Measurements from ENCODE around the gene MYLK2.
"Not testable (repeated sequence)": the region's sequence is repeated elsewhere in the genome, so short reads cannot be mapped to it uniquely, and the experiment has no call there.

Gene MYLK2

DNA sequence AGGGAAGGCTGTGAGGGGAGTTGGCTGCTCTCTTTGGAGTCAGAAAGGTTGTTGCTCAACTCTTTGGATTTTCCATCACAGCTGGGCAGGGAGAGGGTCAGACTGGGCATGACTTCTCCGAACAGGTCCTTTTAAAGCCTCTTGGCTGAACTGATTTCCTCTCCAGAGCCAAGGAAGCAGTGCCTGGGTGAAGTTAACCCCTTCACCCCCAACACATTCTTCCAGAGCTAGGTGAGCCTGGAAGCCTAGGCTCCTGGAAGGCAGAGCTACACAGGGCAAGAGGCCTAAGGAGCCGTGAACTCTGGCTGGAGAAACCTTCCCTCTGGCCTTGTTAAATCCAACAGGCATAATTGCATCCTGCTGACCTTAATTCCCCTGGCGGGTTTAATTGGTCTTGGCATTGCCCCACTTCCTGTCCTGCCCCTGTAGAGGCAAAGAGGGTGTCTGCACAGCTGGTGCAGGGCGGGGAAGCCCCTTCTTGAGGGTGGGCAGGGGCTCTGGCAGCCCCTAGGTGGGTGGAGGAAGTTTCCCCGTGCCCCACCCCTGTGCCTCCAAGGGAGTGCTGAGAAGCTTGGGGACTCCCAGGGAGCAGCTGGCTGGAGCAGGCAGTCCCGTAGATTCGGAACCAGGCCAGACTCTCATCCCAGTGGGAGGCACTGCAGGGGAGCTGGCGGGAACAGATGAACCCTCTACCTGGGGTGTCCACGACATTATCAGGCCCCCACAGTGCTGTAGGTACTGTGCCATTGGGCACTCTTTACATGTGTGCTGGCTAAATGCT lies 3.6 kb upstream of the MYLK2 start:
- no peak for DNase-seq (ENCODE audit: low read depth in 2 of 2)

DNA sequence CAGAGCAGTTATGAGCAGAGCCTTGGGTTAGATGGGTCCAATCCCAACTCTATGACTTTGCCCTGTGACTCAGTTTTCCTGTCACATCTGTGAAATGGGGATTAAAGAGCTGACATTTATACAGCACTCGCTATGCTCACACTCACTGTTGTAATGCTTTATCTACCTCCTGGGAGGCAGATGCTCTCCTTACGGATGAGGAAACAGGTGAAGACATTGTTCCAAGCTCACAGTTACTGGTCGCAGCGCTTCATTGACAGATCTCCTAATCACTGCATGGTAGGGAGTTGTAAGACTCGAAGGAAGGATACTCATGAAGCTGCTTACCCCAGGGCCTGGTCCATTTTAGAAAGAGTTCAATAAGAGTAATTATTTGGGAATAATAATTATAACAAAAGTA lies 2.9 kb upstream of the MYLK2 start:
- no peak for DNase-seq (ENCODE audit: low read depth in 2 of 2)

DNA sequence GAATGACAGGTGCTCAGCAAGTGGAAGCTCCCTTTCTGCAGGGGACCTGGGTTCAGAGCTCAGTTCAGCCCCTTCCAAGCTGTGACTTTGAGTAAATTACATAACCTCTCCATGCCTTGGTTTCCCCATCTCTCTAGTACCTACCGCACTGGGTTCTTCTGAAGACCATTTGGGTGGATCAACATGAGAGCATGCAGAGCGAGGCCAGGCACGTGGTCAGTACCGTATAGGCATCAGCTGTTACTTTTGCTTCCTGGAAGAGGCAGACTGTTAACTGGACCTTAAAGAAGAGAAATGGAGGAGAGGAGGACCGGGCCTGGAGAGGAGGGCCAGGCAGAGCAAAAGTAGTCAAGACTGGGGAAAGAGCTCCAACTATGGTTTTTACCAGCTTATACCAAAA lies 1.7 kb upstream of the MYLK2 start:
- no peak for DNase-seq (ENCODE audit: low read depth in 2 of 2)

DNA sequence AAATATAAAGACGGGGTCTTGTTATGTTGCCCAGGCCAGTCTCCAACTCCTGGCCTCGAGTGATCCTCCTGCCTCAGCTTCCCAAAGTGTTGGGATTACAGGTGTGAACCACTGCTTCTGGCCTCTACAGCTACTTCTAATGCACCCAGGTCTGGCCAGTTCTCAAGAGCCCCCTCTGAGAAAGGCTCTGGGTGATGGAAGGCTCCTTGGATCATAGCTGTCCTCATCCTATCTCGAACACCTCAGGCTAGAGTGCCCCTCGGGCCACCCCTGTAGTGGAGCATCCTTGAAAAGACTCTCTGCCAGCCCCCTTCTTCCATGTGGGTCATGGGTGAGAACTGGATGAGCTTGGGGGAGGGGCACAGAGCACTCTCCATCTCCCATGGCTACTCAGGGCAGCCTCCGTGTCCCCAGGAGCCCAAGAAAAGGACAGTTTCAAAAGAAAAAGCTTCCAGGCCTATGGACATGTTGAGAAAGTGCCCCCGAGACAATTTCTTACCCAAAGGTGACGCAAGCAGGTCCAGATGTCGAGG lies 714 bp upstream of the MYLK2 start:
- no peak for DNase-seq (ENCODE audit: low read depth in 2 of 2)

DNA sequence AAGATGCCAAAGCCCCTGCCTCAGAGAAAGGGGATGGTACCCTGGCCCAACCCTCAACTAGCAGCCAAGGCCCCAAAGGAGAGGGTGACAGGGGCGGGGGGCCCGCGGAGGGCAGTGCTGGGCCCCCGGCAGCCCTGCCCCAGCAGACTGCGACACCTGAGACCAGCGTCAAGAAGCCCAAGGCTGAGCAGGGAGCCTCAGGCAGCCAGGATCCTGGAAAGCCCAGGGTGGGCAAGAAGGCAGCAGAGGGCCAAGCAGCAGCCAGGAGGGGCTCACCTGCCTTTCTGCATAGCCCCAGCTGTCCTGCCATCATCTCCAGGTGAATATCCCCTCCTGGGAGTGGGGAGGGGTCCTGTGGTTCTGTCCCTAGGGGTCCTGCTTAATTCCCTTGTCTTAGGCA lies 1.1 kb downstream of the MYLK2 start:
- no peak for DNase-seq (ENCODE audit: low read depth in 2 of 2)

DNA sequence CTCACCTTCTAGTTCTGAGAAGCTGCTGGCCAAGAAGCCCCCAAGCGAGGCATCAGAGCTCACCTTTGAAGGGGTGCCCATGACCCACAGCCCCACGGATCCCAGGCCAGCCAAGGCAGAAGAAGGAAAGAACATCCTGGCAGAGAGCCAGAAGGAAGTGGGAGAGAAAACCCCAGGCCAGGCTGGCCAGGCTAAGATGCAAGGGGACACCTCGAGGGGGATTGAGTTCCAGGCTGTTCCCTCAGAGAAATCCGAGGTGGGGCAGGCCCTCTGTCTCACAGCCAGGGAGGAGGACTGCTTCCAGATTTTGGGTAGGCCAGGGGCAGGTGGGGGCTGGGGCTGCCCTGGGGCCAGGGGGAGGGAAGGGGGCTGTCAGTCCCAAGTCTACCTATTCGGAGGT lies 2.3 kb downstream of the MYLK2 start:
- DNase-seq (ENCODE audit: low read depth in 2 of 2), result no peak

DNA sequence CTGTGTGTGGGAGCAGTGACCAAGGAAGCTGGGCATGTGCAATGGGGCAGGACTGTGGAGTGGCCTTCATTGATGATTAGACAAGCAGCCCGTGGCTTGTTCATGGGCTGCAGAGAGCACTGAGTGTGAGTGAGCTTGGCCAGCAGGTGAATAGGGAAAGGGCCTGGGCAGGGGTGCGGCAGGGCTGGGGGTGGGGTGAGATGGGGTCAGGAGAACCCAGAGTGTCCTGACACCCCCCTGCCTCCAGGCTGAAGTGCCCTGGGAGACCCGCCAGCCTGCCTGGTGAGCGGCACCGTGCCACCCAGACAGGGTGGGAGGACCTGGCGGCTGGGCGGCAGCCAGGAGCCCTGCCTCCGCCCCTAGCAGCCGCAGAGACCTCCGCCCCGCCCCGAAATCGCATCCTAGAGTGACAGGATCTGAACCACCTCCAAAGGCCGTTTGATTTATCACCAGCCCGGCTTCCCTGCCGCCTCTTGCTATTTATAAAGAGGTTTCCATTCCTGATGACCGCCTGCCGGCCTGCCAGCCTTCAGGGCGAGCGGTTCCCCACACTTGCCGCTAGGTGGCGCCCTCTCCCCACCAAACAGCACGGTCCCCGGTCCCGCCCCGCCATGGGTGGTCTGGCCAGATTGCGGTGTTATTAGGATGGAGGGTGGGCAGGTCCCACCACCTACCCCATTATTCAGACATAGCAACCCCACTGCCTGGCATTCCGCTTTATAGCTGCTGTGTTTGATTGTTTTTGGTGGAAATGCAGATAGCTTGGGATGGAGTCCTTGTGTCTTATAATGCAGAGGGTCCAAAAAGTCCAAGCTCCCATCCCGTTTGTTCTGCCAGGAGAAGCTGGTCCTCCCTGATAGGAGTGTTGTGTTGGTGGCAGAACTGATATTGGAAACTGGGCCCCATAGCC lies 3.5 kb downstream of the MYLK2 start:
- peak; percentile 59 to 68 for DNase-seq (ENCODE audit: low read depth in 2 of 2)

DNA sequence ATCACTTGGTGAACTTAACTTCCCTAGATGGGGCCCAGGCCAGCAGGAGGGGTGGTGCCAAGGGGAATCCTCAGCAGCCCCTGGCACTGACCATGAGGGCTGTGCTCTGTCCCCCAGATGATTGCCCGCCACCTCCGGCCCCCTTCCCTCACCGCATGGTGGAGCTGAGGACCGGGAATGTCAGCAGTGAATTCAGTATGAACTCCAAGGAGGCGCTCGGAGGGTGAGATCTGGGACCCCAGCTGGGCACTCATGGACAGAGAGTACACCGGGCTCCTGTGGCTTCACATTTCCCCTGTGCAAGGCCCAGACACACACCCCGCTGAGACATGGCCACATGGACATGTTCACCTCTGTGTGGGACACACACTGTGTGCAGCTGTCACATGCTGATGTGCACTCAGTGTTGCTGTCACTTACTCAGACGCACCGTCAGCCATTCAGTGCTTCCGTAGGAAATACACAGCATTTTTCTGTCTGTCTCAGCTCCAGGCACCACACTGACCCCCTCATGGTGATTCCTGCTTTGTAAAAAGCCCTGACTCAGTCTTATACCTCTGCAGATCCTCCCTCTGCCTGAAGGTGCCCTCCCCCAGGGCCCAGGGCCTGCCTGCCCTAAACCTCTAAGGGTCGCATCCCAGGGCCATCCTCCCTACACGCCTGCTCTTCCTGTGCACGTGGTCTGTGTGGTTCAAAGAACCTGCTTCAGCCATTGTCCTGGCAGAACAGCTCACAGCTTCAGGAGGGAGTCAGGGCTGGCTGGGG lies 4.4 kb downstream of the MYLK2 start:
- DNase-seq (ENCODE audit: low read depth in 2 of 2), result no peak

DNA sequence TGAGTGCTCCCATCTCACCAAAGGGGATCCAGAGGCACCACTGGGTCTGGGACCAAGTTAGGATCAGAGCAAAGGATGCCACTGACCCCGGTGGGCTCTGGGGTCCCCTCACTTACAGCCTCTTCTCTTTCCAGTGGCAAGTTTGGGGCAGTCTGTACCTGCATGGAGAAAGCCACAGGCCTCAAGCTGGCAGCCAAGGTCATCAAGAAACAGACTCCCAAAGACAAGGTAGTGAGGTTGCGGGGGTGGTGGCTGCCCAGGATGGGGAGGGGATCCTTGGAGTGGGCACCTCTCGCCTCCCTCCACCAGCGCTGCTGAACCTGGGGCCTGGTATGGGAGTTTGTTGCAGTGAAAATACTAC lies 4.9 kb downstream of the MYLK2 start:
- no peak for DNase-seq (ENCODE audit: low read depth in 2 of 2)

DNA sequence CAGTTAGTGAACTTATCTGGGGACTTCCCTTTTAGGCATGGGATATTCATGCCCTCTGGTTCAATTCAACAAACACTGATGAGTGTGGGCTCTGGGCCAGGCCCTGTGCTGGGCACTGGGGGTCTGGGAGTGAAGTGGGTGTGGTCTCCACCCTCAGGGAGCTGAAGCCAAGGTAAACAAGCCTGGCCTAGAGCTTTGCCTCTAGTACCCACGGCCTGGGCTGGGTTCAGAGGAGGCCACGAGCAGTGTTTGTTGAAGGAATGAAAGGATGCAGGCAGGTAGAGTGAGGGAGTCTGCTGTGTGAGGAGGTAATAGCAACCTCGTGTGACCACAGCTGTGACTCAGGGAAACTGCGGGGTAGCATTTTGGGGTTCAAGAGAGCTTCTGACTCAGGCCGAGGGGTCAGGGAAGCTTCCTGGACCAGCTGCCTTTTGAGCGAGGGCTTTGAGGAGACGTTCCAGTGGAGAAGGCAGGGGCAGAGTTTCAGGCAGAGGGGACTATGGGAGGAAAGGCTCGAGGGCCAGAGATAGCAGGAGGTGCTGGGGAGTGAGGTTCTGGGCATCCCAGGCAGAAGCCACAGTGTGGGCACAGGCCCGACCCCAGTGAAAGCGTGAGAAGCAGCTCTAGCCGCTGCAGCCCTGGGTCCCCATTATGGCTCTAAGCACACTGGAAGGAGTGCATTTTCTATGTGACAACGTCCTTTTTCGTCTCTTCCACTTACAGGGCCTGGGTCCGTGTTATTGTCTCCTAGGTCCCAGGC lies 5.6 kb downstream of the MYLK2 start:
- DNase-seq (ENCODE audit: low read depth in 2 of 2), result no peak

DNA sequence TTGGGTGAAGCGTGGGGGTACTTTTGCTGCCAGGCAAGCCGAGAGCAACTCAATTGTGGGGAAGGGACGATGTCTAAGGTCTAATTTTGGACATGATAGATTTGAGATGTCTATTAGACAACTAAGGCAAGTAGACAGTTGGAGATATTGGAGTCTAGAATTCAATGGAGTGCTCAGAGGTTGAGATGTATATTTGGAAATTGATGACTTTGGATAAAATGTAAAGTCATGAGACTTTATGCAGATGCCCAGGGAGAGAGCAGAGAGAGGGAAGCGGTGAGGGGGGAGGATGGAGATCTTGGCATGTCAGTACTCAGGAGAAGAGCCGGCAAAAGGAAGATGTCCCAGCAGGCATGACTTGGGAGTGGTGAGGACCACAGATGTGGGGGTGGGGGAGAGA lies 6.9 kb downstream of the MYLK2 start:
- no peak for DNase-seq (ENCODE audit: low read depth in 2 of 2)

DNA sequence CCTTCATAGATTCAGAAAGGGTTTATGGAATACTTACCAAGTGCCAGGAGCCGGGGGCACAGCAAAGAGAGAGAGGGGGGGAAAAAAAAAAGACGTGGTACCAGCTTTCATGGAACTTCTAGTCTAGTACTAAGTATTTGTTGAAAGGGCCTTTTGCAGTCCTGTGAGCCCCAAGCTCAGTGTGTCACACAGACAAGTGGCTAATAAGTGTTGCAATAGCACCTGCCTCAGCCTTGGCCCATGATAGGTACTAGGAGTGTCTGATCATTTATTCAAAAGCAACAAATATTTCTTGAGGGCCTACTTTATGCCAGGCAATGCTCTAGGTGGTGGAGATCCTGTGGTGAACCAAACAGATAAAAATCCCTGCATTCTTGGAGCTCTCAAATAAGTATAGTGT lies 7.9 kb downstream of the MYLK2 start:
- DNase-seq (ENCODE audit: low read depth in 2 of 2), result no peak

DNA sequence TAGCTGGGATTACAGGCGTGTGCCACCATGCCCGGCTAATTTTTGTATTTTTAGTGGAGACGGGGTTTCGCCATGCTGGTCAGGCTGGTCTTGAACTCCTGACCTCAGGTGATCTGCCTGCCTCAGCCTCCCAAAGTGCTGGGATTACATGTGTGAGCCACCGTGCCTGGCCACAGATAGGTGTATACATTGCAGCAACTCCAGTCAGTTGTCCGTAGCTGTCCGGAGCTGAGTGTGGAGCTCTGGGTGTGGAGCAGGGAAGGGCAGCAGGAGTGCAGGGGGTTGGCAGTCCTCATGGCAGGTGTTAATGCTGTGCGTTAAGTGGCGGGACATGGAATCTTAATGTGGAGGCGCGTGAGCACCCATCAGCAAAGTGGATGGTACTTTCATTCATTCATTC lies 8.9 kb downstream of the MYLK2 start:
- DNase-seq (ENCODE audit: low read depth in 2 of 2), result not testable (repeated sequence)

DNA sequence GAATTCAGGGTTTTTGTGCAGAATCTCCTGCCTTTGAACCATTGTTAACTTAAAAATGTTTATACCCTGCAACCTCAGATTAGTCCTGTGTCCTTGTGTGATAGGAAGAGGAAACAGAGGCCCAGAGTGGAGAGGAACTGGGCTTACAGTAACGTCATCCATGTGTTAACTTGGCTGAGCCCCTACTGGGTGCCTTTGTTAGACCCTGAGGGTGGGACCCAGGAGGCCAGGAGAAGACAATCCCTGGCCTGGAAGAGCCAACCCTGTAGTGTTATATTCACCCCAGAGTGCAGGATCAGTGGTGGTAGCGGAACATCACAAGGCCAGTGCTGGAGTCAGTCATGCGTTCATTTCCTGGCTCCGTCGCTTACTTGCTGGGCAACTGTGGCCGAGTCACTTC lies 10.6 kb downstream of the MYLK2 start:
- DNase-seq (ENCODE audit: low read depth in 2 of 2), result no peak

DNA sequence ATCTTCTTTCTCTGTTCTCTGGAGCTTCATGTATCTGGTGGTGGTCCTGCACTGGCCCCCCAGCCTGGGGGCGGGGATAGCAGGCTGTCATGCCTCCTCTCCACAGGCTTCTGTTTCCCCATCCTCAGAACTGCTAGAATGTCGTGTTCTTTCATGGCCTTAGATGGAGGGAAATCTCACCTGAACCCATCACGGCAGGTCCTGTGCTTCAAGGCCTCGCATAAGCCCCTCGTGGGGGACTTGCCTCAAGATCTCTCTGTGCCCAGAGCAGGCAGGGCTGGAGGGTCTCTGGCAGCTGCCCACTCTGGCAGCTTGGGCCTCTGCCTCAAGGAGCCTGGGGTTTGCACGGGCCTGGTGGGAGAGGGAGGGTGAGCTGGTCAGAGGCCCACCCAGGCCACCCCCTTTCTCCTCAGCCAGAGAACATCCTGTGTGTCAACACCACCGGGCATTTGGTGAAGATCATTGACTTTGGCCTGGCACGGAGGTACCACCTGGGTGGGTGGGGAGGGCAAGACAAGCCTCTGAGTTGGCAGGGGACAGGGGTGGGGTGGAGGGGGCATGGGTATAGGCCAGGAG lies 11.3 kb downstream of the MYLK2 start:
- DNase-seq (ENCODE audit: low read depth in 2 of 2), result no peak

DNA sequence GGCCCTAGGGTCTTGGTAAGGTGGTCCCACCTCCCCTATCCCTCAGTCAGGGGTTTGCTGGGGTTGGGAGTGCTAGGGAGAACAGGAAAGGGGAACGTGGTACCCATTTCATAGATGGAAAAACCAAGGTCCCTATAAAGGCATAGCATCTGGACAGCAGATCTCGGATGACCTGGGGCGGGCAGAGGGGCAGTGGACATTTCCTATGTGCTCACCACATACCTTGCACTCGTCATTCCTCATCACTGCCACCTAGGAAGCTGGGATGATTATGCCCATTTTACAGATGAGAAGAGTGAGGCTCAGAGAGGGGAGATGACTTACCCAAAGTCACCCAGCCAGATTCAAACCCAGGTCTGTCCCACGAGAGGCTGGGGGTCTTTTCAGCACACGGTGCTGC lies 12.1 kb downstream of the MYLK2 start:
- no peak for DNase-seq (ENCODE audit: low read depth in 2 of 2)

DNA sequence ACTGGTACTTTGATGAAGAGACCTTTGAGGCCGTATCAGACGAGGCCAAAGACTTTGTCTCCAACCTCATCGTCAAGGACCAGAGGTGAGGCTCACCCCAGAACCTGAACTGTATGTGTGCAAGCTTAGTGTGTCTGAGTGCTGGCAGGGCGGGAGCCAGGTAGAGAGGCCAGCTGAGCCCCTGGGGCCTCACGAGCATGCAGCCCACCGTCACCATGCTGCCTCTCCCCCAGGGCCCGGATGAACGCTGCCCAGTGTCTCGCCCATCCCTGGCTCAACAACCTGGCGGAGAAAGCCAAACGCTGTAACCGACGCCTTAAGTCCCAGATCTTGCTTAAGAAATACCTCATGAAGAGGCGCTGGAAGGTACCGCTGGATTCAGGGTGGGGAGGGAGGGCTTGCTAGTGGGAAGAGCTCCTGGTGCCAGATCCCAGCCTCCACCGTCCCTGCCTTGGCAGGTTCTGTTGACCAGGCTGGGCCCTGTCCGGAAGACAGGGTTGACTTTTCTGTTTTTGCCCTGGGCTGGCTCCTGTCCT lies 12.7 kb downstream of the MYLK2 start:
- no peak for DNase-seq (ENCODE audit: low read depth in 2 of 2)

DNA sequence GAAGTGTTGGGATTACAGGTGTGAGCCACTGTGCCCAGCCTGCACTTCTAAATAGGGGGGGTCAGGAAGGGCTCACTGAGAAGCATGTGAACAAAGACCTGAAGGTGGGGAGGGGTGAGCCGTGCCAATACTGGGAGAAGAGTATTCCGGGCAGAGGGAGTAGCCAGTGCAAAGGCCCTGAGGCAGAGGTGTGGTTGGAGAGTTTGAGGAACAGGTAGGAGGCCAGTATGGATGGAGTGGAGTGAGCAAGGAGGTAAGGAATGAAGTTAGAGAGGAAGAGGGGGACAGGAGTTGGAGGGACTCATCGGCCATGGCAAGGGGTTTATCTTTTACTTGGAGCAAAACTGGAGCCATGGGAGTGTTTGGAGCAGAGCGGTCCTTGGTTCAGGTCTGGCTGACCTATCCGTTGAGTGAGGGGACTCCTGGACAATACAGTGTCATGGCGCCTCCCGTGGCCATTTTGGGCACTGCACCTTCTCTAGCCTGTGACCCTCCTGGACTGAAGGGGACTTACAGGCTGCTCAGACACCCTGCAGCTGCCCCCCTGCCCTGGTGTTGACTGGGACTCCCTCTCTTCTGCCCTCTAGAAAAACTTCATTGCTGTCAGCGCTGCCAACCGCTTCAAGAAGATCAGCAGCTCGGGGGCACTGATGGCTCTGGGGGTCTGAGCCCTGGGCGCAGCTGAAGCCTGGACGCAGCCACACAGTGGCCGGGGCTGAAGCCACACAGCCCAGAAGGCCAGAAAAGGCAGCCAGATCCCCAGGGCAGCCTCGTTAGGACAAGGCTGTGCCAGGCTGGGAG lies 14.2 kb downstream of the MYLK2 start:
- DNase-seq (ENCODE audit: low read depth in 2 of 2), result peak; percentile 27 to 45

DNA sequence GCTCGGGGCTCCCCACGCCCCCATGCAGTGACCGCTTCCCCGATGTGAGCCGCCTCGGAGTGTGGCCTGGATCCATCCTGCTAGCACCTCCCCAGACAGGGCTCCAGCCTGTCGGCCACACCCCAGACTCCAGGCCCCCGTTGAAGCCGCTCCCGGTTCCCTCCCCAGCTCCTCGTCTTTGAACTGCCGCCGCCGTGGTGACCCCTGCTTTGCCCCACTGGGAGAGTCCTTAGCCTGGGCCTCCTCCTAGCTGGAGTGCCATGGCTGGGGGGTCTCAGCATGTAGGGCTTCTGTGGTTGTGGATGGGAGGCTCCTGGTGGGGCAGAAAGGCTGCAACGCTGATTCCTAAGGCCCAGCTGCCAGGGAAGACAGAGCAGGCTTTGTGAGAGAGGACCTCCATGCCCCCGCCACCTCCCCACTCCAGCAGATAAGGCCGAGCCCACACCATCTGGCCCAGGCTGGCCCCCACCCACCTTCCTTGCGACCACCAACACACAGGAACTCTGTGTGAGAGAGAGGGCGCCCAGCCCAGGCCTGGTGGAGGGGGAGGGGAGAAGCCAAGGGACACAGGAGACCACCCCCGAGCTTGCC lies 14.9 kb downstream of the MYLK2 start:
- no peak for DNase-seq (ENCODE audit: low read depth in 2 of 2)

DNA sequence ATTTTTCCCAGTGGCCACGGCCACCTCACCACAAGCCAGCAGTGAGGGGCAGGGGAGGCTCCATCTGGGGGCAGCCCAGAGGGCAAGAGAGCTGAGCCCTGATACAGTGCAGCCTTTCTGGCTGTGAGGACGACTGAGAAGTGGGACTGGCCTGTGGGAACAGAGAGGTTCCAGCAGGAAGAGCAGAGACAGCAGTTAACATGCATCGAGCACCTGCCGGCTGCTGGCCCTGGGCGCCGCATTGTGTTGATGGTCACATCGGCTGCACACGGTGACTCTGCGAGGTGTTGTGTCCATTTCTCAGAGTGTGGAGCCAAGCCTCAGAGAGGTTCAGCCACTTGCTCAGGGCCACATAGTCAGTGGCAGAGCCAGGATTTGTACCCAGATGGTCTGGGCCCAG lies 16.4 kb downstream of the MYLK2 start:
- DNase-seq (ENCODE audit: low read depth in 2 of 2), result no peak

Measured in stimulated activated CD8-positive, alpha-beta memory T cell treated with anti-CD3 and anti-CD28 coated beads, Interleukin-7, amount 100 ng/mL, for 1 hour (primary cell).